ENCODE data around the gene PLEKHA6.

Gene PLEKHA6

DNA sequence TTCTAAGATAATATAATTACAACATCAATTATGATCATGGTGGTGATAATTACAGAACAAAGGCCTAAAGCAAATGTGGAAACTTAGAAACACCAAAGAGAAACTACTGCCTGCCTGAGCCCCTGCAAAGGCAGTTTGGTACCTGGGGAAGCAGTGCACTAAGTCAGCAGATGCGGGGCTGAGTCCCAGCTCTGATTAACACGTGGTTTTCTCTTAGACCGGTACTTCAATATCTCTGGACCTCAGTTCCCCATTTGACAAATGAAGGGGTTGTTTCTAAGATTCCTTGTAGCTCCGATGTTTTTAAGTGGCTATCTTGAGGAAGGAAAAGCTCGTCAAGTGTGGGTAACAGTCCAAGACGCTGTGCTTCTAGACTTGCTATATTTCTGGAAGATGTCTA is 16.7 kb upstream of the PLEKHA6 start:
- no peak overlapping the region for H3K27ac ChIP-seq (ENCODE audit: low read length)
- no peak overlapping the region for H2AFZ ChIP-seq (ENCODE audit: low read length)
- no peak overlapping the region for H3K4me3 ChIP-seq (ENCODE audit: low read length)
- H3K36me3 ChIP-seq (replicated peaks; ENCODE audit: insufficient read depth, low read length) = no peaks in the 10 kb centered on the region
- H3K9ac ChIP-seq (ENCODE audit: low read length) = no peak overlapping the region
- TF ChIP-seq EZH2 (optimal IDR thresholded peaks at IDR 0.05; ENCODE audit: low read depth, low read length) (no peak), EZH2phosphoT487 (IDR thresholded peaks at IDR 0.05; ENCODE audit: low read length) (no peak)
- TF ChIP-seq, protein P1, sequence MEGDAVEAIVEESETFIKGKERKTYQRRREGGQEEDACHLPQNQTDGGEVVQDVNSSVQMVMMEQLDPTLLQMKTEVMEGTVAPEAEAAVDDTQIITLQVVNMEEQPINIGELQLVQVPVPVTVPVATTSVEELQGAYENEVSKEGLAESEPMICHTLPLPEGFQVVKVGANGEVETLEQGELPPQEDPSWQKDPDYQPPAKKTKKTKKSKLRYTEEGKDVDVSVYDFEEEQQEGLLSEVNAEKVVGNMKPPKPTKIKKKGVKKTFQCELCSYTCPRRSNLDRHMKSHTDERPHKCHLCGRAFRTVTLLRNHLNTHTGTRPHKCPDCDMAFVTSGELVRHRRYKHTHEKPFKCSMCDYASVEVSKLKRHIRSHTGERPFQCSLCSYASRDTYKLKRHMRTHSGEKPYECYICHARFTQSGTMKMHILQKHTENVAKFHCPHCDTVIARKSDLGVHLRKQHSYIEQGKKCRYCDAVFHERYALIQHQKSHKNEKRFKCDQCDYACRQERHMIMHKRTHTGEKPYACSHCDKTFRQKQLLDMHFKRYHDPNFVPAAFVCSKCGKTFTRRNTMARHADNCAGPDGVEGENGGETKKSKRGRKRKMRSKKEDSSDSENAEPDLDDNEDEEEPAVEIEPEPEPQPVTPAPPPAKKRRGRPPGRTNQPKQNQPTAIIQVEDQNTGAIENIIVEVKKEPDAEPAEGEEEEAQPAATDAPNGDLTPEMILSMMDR (IDR thresholded peaks at IDR 0.05; ENCODE audit: low read length) = no peak
- no peaks in the 10 kb centered on the region for H4K20me1 ChIP-seq (ENCODE audit: insufficient read depth, low read length)
- H3K79me2 ChIP-seq (ENCODE audit: low read length) = no peaks in the 10 kb centered on the region
- no peaks in the 10 kb centered on the region for H3F3A ChIP-seq (ENCODE audit: insufficient read depth, low read length)
- H3K4me1 ChIP-seq (ENCODE audit: low read length) = no peaks in the 10 kb centered on the region
- no peak for DNase-seq
- H3K9me2 ChIP-seq (replicated peaks; ENCODE audit: insufficient read depth, low read length) = no peaks in the 10 kb centered on the region
- peaks cover 36% of the 10 kb centered on the region for H3K27me3 ChIP-seq (replicated peaks; ENCODE audit: insufficient read depth, low read length)
- no peaks in the 10 kb centered on the region for H3K9me3 ChIP-seq (replicated peaks; ENCODE audit: insufficient read depth, low read length)
- H3K4me2 ChIP-seq (ENCODE audit: low read depth, low read length) = no peak overlapping the region

DNA sequence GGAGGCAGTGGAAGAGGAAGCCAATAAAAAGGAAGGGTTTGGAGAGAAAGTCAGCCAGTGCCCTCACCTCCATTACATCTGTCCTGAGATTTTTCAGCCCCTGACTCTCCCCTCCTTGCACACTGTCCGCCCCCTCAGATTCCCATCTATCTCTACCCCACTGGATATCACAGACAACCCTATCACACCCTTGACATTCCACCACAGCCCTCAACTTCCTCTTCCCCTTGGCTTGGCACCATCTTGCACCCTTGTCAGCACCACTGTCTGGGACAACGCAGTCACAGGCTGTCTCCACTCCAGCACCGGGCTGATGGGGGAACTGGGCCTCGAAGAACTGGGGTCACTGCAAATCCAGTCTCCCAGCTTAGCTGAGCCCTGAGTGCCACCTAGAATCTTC is 14.2 kb upstream of the PLEKHA6 start:
- Histone ChIP-seq H3K27me3 (replicated peaks; ENCODE audit: insufficient read depth, low read length) (peaks cover 32% of the 10 kb centered on the region), H3K79me2 (ENCODE audit: low read length) (no peaks in the 10 kb centered on the region), H3K4me2 (ENCODE audit: low read depth, low read length) (no peak overlapping the region), H3K9me2 (replicated peaks; ENCODE audit: insufficient read depth, low read length) (no peaks in the 10 kb centered on the region), H3K9ac (ENCODE audit: low read length) (no peak overlapping the region), H3F3A (ENCODE audit: insufficient read depth, low read length) (no peaks in the 10 kb centered on the region), H3K9me3 (replicated peaks; ENCODE audit: insufficient read depth, low read length) (no peaks in the 10 kb centered on the region), H2AFZ (ENCODE audit: low read length) (no peak overlapping the region), H3K4me3 (ENCODE audit: low read length) (no peak overlapping the region), H4K20me1 (ENCODE audit: insufficient read depth, low read length) (no peaks in the 10 kb centered on the region), H3K36me3 (replicated peaks; ENCODE audit: insufficient read depth, low read length) (no peaks in the 10 kb centered on the region), H3K4me1 (ENCODE audit: low read length) (no peaks in the 10 kb centered on the region), H3K27ac (ENCODE audit: low read length) (no peak overlapping the region)
- DNase-seq = no peak
- TF ChIP-seq, protein P1 (IDR thresholded peaks at IDR 0.05; ENCODE audit: low read length) = no peak
- TF ChIP-seq EZH2phosphoT487 (IDR thresholded peaks at IDR 0.05; ENCODE audit: low read length) = no peak

DNA sequence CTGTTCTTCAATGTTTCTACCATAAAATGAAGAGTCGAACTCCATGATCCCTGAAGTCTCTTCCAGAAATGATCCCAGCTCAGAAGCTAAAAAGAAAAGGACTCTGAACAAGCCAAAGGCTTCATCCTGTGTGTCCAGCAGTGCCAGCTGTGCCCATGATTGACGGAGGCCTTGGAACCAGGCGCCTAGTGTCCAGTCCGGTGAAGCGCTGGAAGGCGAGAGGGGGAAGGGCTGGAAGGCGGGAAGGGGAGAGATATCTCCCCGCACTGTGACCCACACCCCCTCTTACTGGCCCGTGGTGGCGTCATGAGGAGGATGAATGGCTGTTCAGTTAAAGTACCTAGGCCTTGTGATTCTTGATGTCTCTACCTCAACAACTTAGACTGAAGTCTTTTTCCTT is 10.4 kb upstream of the PLEKHA6 start:
- Histone ChIP-seq H3K36me3 (replicated peaks; ENCODE audit: insufficient read depth, low read length) (no peaks in the 10 kb centered on the region), H3K9me2 (replicated peaks; ENCODE audit: insufficient read depth, low read length) (no peaks in the 10 kb centered on the region), H4K20me1 (ENCODE audit: insufficient read depth, low read length) (no peaks in the 10 kb centered on the region), H3K4me2 (ENCODE audit: low read depth, low read length) (no peak overlapping the region), H3K4me3 (ENCODE audit: low read length) (no peak overlapping the region), H3K27me3 (replicated peaks; ENCODE audit: insufficient read depth, low read length) (0 out of 2 replicates have a peak, but pooled peaks cover 3% of the 10 kb centered on the region), H3K27ac (ENCODE audit: low read length) (no peak overlapping the region), H3F3A (ENCODE audit: insufficient read depth, low read length) (no peaks in the 10 kb centered on the region), H3K4me1 (ENCODE audit: low read length) (no peaks in the 10 kb centered on the region), H2AFZ (ENCODE audit: low read length) (no peak overlapping the region), H3K9me3 (replicated peaks; ENCODE audit: insufficient read depth, low read length) (no peaks in the 10 kb centered on the region), H3K9ac (ENCODE audit: low read length) (no peak overlapping the region), H3K79me2 (ENCODE audit: low read length) (no peaks in the 10 kb centered on the region)
- no peak for DNase-seq
- TF ChIP-seq EZH2 (optimal IDR thresholded peaks at IDR 0.05; ENCODE audit: low read depth, low read length) (no peak), EZH2phosphoT487 (IDR thresholded peaks at IDR 0.05; ENCODE audit: low read length) (no peak)
- TF ChIP-seq, protein P1 (IDR thresholded peaks at IDR 0.05; ENCODE audit: low read length) = no peak

Data from MM.1S (cell line).